ENCODE data around the gene SLC38A9. TPM values are rescaled to one million over a fixed set of nuclear protein-coding genes. Genes with fewer than 3 reads are reported as not detected.

The SLC38A9 gene
- total and polyA plus RNA-seq, 2 experiments from 2014 or later, result 17.0 to 23.8 TPM

DNA sequence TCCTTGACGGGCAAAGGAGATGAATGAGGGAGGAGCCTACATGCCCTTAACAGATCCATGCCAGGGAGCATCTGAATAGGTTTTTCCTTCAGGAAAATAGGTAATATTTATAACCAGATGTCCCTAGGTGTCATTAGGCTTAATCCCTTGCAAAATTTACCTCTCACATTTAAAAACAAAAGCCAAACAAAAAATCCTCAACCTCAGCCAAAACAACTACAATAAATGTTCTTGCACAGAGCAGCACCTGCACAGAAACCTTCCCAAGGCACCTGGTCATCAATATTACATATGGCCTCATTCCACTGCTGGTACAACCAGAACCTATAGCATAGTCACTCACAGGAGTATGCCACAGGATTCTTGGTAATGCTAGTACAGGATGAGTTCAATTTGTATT lies 30.1 kb downstream of the SLC38A9 start:
- Histone ChIP-seq H3K9me3 (ENCODE audit: low read depth) (no peaks in the 10 kb centered on the region), H3K4me1 (ENCODE audit: insufficient read depth) (peaks cover 9% of the 10 kb centered on the region), H3K9me2 (ENCODE audit: insufficient read depth) (no peaks in the 10 kb centered on the region), H3K9ac (no peak overlapping the region), H3K79me2 (ENCODE audit: insufficient read depth) (no peaks in the 10 kb centered on the region), H2AFZ (no peak overlapping the region), H3K27me3 (replicated peaks; ENCODE audit: insufficient read depth) (no peaks in the 10 kb centered on the region), H4K20me1 (ENCODE audit: insufficient read depth) (no peaks in the 10 kb centered on the region), H3K36me3 (ENCODE audit: low read depth) (no peaks in the 10 kb centered on the region), H3F3A (ENCODE audit: insufficient read depth) (no peaks in the 10 kb centered on the region), H3K4me2 (ENCODE audit: unreplicated experiment) (no peak overlapping the region), H3K27ac (no peak overlapping the region), H3K4me3 (no peak overlapping the region)
- WGBS, 2 experiments (ENCODE audit: low coverage in 1 of 2, low lambda C conversion rate in 2 of 2, missing lambda C conversion rate in 2 of 2), result 96 to 100% methylated on average over 1 of the region's 1 CpG
- DNase-seq, result no peak
- in situ Hi-C loops (cut with MboI), result loop anchor here (25.0 kb wide), 2 partner anchors 270 to 495 kb away; no protein-coding TSS in a partner anchor
- no peak for TF ChIP-seq EZH2 (IDR thresholded peaks at IDR 0.05; ENCODE audit: insufficient read depth, poor library complexity, severe bottlenecking)
- TF ChIP-seq EZH2phosphoT487 (IDR thresholded peaks at IDR 0.05; ENCODE audit: insufficient read depth, low read depth), result no peak

- no peak for DNase-seq
- Histone ChIP-seq H3K9me2 (ENCODE audit: insufficient read depth) (no peaks in the 10 kb centered on the region), H3K4me1 (ENCODE audit: insufficient read depth) (peaks cover 9% of the 10 kb centered on the region), H3K4me3 (no peak overlapping the region), H3K9me3 (ENCODE audit: low read depth) (no peaks in the 10 kb centered on the region), H3K27me3 (replicated peaks; ENCODE audit: insufficient read depth) (no peaks in the 10 kb centered on the region), H3K79me2 (ENCODE audit: insufficient read depth) (no peaks in the 10 kb centered on the region), H2AFZ (no peak overlapping the region), H3K9ac (no peak overlapping the region), H3F3A (ENCODE audit: insufficient read depth) (no peaks in the 10 kb centered on the region), H4K20me1 (ENCODE audit: insufficient read depth) (no peaks in the 10 kb centered on the region), H3K4me2 (ENCODE audit: unreplicated experiment) (no peak overlapping the region), H3K36me3 (ENCODE audit: low read depth) (no peaks in the 10 kb centered on the region), H3K27ac (no peak overlapping the region)
- no peak for TF ChIP-seq EZH2phosphoT487 (IDR thresholded peaks at IDR 0.05; ENCODE audit: insufficient read depth, low read depth)
- no peak for TF ChIP-seq EZH2 (IDR thresholded peaks at IDR 0.05; ENCODE audit: insufficient read depth, poor library complexity, severe bottlenecking)
- in situ Hi-C loops (cut with MboI), result loop anchor here (25.0 kb wide), 2 partner anchors 269 to 494 kb away; no protein-coding TSS in a partner anchor
- 73 to 75% methylated on average over 1 of the region's 1 CpG for WGBS, 2 experiments (ENCODE audit: low coverage in 1 of 2, low lambda C conversion rate in 2 of 2, missing lambda C conversion rate in 2 of 2)
Measured at GRCh38 chr5:55681301-55681700, 30.8 kb downstream of the SLC38A9 start.

GRCh38 chr5:55680353-55680752 lies 31.8 kb downstream of the SLC38A9 start:
- no peak for TF ChIP-seq EZH2phosphoT487 (IDR thresholded peaks at IDR 0.05; ENCODE audit: insufficient read depth, low read depth)
- no peak for TF ChIP-seq EZH2 (IDR thresholded peaks at IDR 0.05; ENCODE audit: insufficient read depth, poor library complexity, severe bottlenecking)
- in situ Hi-C loops (cut with MboI), result loop anchor here (25.0 kb wide), 2 partner anchors 268 to 493 kb away; no protein-coding TSS in a partner anchor
- Histone ChIP-seq H4K20me1 (ENCODE audit: insufficient read depth) (no peaks in the 10 kb centered on the region), H2AFZ (no peak overlapping the region), H3K9ac (no peak overlapping the region), H3F3A (ENCODE audit: insufficient read depth) (peaks cover 7% of the 10 kb centered on the region; the same call in 1 of the 2 replicates), H3K79me2 (ENCODE audit: insufficient read depth) (no peaks in the 10 kb centered on the region), H3K27me3 (replicated peaks; ENCODE audit: insufficient read depth) (no peaks in the 10 kb centered on the region), H3K27ac (no peak overlapping the region), H3K9me3 (ENCODE audit: low read depth) (no peaks in the 10 kb centered on the region), H3K4me1 (ENCODE audit: insufficient read depth) (peaks cover 14% of the 10 kb centered on the region), H3K4me3 (no peak overlapping the region), H3K36me3 (ENCODE audit: low read depth) (no peaks in the 10 kb centered on the region), H3K4me2 (ENCODE audit: unreplicated experiment) (no peak overlapping the region), H3K9me2 (ENCODE audit: insufficient read depth) (no peaks in the 10 kb centered on the region)
- 3 to 10% methylated on average over 2 of the region's 2 CpGs for WGBS, 2 experiments (ENCODE audit: low coverage in 1 of 2, low lambda C conversion rate in 2 of 2, missing lambda C conversion rate in 2 of 2)
- peak; percentile 21 for DNase-seq

DNA sequence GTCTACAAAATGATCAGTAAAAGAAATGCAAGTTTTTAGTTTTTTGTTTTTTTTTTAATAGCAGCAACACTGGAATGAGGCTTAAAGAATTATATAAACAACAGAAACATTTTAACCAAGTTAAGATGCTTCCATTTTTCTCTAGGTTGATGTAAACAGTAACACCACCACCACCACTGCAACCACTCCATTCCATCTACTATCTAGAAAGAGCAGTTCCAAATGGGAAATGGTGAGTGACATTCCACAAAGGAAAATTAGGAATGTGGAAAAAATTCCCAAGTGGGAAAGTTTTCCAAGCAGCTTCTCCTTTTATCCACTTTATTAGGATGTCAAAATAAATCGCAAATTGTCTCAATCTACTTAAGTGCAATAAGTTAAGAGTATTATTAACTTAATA lies 32.6 kb downstream of the SLC38A9 start:
- H2AFZ ChIP-seq, result no peak overlapping the region
- no peak for DNase-seq
- no peaks in the 10 kb centered on the region for H3K36me3 ChIP-seq (ENCODE audit: low read depth)
- 12 to 19% methylated on average over 1 of the region's 1 CpG for WGBS, 2 experiments (ENCODE audit: low coverage in 1 of 2, low lambda C conversion rate in 2 of 2, missing lambda C conversion rate in 2 of 2)
- no peak overlapping the region for H3K4me3 ChIP-seq
- TF ChIP-seq EZH2 (IDR thresholded peaks at IDR 0.05; ENCODE audit: insufficient read depth, poor library complexity, severe bottlenecking) (no peak), EZH2phosphoT487 (IDR thresholded peaks at IDR 0.05; ENCODE audit: insufficient read depth, low read depth) (no peak)
- no peak overlapping the region for H3K4me2 ChIP-seq (ENCODE audit: unreplicated experiment)
- in situ Hi-C loops (cut with MboI), result loop anchor here (25.0 kb wide), 2 partner anchors 267 to 492 kb away; no protein-coding TSS in a partner anchor
- H3K9me2 ChIP-seq (ENCODE audit: insufficient read depth), result no peaks in the 10 kb centered on the region
- H3K4me1 ChIP-seq (ENCODE audit: insufficient read depth), result peaks cover 22% of the 10 kb centered on the region
- peaks cover 13% of the 10 kb centered on the region; the same call in 1 of the 2 replicates for H3F3A ChIP-seq (ENCODE audit: insufficient read depth)
- no peaks in the 10 kb centered on the region for H3K27me3 ChIP-seq (replicated peaks; ENCODE audit: insufficient read depth)
- no peaks in the 10 kb centered on the region for H4K20me1 ChIP-seq (ENCODE audit: insufficient read depth)
- H3K9me3 ChIP-seq (ENCODE audit: low read depth), result no peaks in the 10 kb centered on the region
- H3K27ac ChIP-seq, result no peak overlapping the region
- H3K79me2 ChIP-seq (ENCODE audit: insufficient read depth), result no peaks in the 10 kb centered on the region
- no peak overlapping the region for H3K9ac ChIP-seq

Measured in GM23248 (cell line).